BE2C (cell line): ENCODE data around the gene ZBTB12.

Source experiments
- DNase-seq: peaks from one replicate; pipeline ENCODE4 v3.0.0-alpha.2; 2020
- H3K27me3 ChIP-seq: fragments of 250-450 bp; sonication (Bioruptor Pico); 2 replicates; pipeline ENCODE4 v1.5.1; 2020; ENCODE audit warnings: mild to moderate bottlenecking
- H3K36me3 ChIP-seq: fragments of 250-450 bp; sonication (Bioruptor Pico); 2 replicates; pipeline ENCODE4 v1.5.1; 2020; ENCODE audit warnings: mild to moderate bottlenecking
- H3K4me1 ChIP-seq: fragments of 250-450 bp; sonication (Bioruptor Pico); 2 replicates; pipeline ENCODE4 v1.5.1; 2020
- H3K4me3 ChIP-seq: 2 replicates; pipeline ENCODE4 v1.5.1; 2011; ENCODE audit warnings: low read depth, low read length
- H3K9me3 ChIP-seq: fragments of 250-450 bp; sonication (Bioruptor Pico); 2 replicates; pipeline ENCODE4 v1.5.1; 2020
- CTCF ChIP-seq: IDR thresholded peaks from 2 replicates; pipeline ENCODE4 v1.5.1; 2012; ENCODE audit warnings: mild to moderate bottlenecking, low read depth, low read length

ZBTB12 gene

GRCh38 chr6:31887173-31888007 is 14.5 kb downstream of the ZBTB12 start:
- no peak for DNase-seq

GRCh38 chr6:31886541-31886991 is 15.3 kb downstream of the ZBTB12 start:
- peaks cover 7% of the 10 kb centered on the region for H3K4me1 ChIP-seq
- no peaks in the 10 kb centered on the region for H3K9me3 ChIP-seq
- H3K36me3 ChIP-seq = peaks cover 59% of the 10 kb centered on the region
- DNase-seq = no peak
- TF ChIP-seq CTCF = no peak
- no peaks in the 10 kb centered on the region for H3K27me3 ChIP-seq
- no peak overlapping the region for H3K4me3 ChIP-seq

More at GRCh38 chr6:31887173-31888007, 14.5 kb downstream of the ZBTB12 start:
- H3K36me3 ChIP-seq = peaks cover 54% of the 10 kb centered on the region
- no peaks in the 10 kb centered on the region for H3K9me3 ChIP-seq
- no peaks in the 10 kb centered on the region for H3K27me3 ChIP-seq
- peaks cover 4% of the 10 kb centered on the region for H3K4me1 ChIP-seq
- TF ChIP-seq CTCF = no peak
- no peak overlapping the region for H3K4me3 ChIP-seq

- DNase-seq = no peak
Observed at GRCh38 chr6:31884528-31885035, 17.3 kb downstream of the ZBTB12 start.

GRCh38 chr6:31883676-31884075 is 18.2 kb downstream of the ZBTB12 start:
- peaks cover 7% of the 10 kb centered on the region for H3K4me1 ChIP-seq
- H3K4me3 ChIP-seq = no peak overlapping the region
- peaks cover 66% of the 10 kb centered on the region for H3K36me3 ChIP-seq
- no peak for DNase-seq
- no peaks in the 10 kb centered on the region for H3K27me3 ChIP-seq
- no peaks in the 10 kb centered on the region for H3K9me3 ChIP-seq
- no peak for TF ChIP-seq CTCF

More at GRCh38 chr6:31884528-31885035, 17.3 kb downstream of the ZBTB12 start:
- no peak for TF ChIP-seq CTCF
- Histone ChIP-seq H3K4me1 (peaks cover 7% of the 10 kb centered on the region), H3K4me3 (no peak overlapping the region), H3K27me3 (no peaks in the 10 kb centered on the region), H3K36me3 (peaks cover 71% of the 10 kb centered on the region), H3K9me3 (no peaks in the 10 kb centered on the region)

GRCh38 chr6:31882344-31882743 is 19.5 kb downstream of the ZBTB12 start:
- Histone ChIP-seq H3K4me1 (peaks cover 7% of the 10 kb centered on the region), H3K27me3 (no peaks in the 10 kb centered on the region), H3K36me3 (peaks cover 54% of the 10 kb centered on the region), H3K4me3 (no peak overlapping the region), H3K9me3 (no peaks in the 10 kb centered on the region)
- peak; percentile 78 for DNase-seq
- TF ChIP-seq CTCF = no peak

GRCh38 chr6:31881136-31881859 is 20.6 kb downstream of the ZBTB12 start:
- Histone ChIP-seq H3K36me3 (peaks cover 43% of the 10 kb centered on the region), H3K27me3 (no peaks in the 10 kb centered on the region), H3K4me1 (peaks cover 7% of the 10 kb centered on the region), H3K9me3 (no peaks in the 10 kb centered on the region), H3K4me3 (no peak overlapping the region)
- TF ChIP-seq CTCF = no peak
- no peak for DNase-seq
